Loucy (cell line): ENCODE measurements around the gene CCDC69.

Experiments used
- EZH2phosphoT487 ChIP-seq: fragments of 200-600 bp; IDR thresholded peaks from 2 replicates; pipeline ENCODE4 v1.6.1; 2018; ENCODE audit warnings: antibody characterized with exemption, mild to moderate bottlenecking, moderate library complexity, borderline replicate concordance
- TF ChIP-seq, protein P1 (sequence below): fragments of 200-600 bp; sonication (generic); conservative IDR thresholded peaks from 2 replicates; pipeline ENCODE4 v1.5.1; 2014; ENCODE audit warnings: mild to moderate bottlenecking, antibody characterized with exemption, low read length

DNA sequence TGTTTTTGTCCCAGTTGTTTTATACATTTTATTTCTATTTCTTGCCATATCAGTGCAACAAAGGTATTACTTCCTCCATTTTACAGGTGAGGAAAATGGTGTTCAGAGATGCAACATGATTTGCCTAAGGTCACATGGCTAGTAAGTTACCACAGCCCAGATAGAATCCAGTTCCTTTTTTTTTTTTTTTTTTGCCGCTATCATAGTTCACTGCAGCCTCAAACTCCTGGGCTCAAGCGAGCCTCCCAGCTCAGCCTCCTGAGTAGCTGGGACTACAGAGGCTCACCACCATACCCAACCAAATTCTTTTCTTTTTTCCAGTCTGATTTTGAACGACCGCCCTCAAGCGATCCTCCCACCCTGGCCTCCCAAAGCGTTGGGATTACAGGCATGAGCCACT is 480 bp upstream of the CCDC69 start:
- TF ChIP-seq, protein P1, sequence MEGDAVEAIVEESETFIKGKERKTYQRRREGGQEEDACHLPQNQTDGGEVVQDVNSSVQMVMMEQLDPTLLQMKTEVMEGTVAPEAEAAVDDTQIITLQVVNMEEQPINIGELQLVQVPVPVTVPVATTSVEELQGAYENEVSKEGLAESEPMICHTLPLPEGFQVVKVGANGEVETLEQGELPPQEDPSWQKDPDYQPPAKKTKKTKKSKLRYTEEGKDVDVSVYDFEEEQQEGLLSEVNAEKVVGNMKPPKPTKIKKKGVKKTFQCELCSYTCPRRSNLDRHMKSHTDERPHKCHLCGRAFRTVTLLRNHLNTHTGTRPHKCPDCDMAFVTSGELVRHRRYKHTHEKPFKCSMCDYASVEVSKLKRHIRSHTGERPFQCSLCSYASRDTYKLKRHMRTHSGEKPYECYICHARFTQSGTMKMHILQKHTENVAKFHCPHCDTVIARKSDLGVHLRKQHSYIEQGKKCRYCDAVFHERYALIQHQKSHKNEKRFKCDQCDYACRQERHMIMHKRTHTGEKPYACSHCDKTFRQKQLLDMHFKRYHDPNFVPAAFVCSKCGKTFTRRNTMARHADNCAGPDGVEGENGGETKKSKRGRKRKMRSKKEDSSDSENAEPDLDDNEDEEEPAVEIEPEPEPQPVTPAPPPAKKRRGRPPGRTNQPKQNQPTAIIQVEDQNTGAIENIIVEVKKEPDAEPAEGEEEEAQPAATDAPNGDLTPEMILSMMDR, result no peak
- no peak for TF ChIP-seq EZH2phosphoT487
